ENCODE measurements around the gene MGMT.

DNA sequence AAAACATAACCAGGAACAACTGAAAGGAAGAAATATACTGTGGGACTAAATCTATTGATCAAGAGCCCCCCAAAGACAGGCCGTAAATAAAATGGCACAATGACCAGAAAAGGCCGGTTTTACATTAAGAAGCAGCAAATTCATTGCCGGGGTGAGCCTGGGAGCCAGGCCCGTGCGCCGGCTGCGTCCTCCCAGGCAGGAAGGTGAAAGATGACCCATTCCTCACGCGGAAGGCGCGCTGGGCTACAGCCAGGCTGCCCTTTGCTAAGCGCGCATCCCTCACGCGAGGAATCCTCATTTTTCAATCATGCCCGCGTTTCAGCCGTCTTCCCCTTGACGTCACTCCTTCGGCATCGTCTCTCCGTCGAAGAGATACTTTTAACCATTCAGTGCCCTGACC is 47.6 kb upstream of the MGMT start:
- no peak for TF ChIP-seq CTCF (conservative IDR thresholded peaks at IDR 0.05; ENCODE audit: low read depth in 2 of 2)
- no peak for TF ChIP-seq POLR2AphosphoS5 (IDR thresholded peaks at IDR 0.05; ENCODE audit: low read depth)
- TF ChIP-seq JUNB (IDR thresholded peaks at IDR 0.05; ENCODE audit: unreplicated experiment): no peak
- no peak for TF ChIP-seq EZH2 (IDR thresholded peaks at IDR 0.05; ENCODE audit: low read depth, unreplicated experiment)
- TF ChIP-seq REST (IDR thresholded peaks at IDR 0.05; ENCODE audit: unreplicated experiment): no peak
- no peak for TF ChIP-seq EZH2phosphoT487 (IDR thresholded peaks at IDR 0.05; ENCODE audit: unreplicated experiment)
